Mesendoderm (in vitro differentiated cells): ENCODE data around the gene TRPM8.

Experiments used
- DNase-seq: peaks from one replicate; pipeline ENCODE4 v3.0.0; 2013
- H2AK5ac ChIP-seq: 2 replicates; pipeline ENCODE4 v1.6.1; 2013; ENCODE audit warnings: low read length, inconsistent platforms
- H2BK120ac ChIP-seq: 2 replicates; pipeline ENCODE4 v1.6.1; 2013; ENCODE audit warnings: low read depth, mild to moderate bottlenecking, low read length, moderate library complexity, mixed read lengths
- H2BK15ac ChIP-seq: replicated peaks from 2 replicates; pipeline ENCODE4 v1.6.1; 2013; ENCODE audit warnings: low read depth, mild to moderate bottlenecking, moderate library complexity
- H2BK5ac ChIP-seq: 2 replicates; pipeline ENCODE4 v1.6.1; 2013; ENCODE audit warnings: low read length, inconsistent platforms
- H3K18ac ChIP-seq: 2 replicates; pipeline ENCODE4 v1.6.1; 2013; ENCODE audit warnings: mild to moderate bottlenecking, low read length, mixed read lengths
- H3K23ac ChIP-seq: one replicate; pipeline ENCODE4 v1.6.1; 2013; ENCODE audit warnings: low read length
- H3K27ac ChIP-seq: 2 replicates; pipeline ENCODE4 v1.5.1; 2013; ENCODE audit warnings: low read depth, mild to moderate bottlenecking, inconsistent platforms, low read length, moderate library complexity
- H3K27me3 ChIP-seq: 2 replicates; pipeline ENCODE4 v1.6.1; 2013; ENCODE audit warnings: low read length, control low read depth, mild to moderate bottlenecking, inconsistent platforms; ENCODE audit not compliant: insufficient read depth, poor library complexity
- H3K36me3 ChIP-seq: 2 replicates; pipeline ENCODE4 v1.6.1; 2013; ENCODE audit warnings: low read length, inconsistent platforms; ENCODE audit not compliant: control insufficient read depth, insufficient read depth
- H3K4ac ChIP-seq: one replicate; pipeline ENCODE4 v1.6.1; 2013; ENCODE audit warnings: low read depth, mild to moderate bottlenecking, low read length, moderate library complexity
- H3K4me1 ChIP-seq: 2 replicates; pipeline ENCODE4 v1.6.1; 2013; ENCODE audit warnings: low read depth, low read length, inconsistent platforms; ENCODE audit not compliant: control insufficient read depth
- H3K4me2 ChIP-seq: 2 replicates; pipeline ENCODE4 v1.6.1; 2013; ENCODE audit warnings: low read length
- H3K4me3 ChIP-seq: 2 replicates; pipeline ENCODE4 v1.5.1; 2013; ENCODE audit warnings: mild to moderate bottlenecking, low read length
- H3K56ac ChIP-seq: one replicate; pipeline ENCODE4 v1.6.1; 2013; ENCODE audit warnings: low read length
- H3K79me1 ChIP-seq: 2 replicates; pipeline ENCODE4 v1.6.1; 2013; ENCODE audit warnings: low read length, inconsistent platforms
- H3K79me2 ChIP-seq: 2 replicates; pipeline ENCODE4 v1.6.1; 2013; ENCODE audit warnings: mild to moderate bottlenecking, low read length; ENCODE audit not compliant: control insufficient read depth, insufficient read depth
- H3K9ac ChIP-seq: 2 replicates; pipeline ENCODE4 v1.6.1; 2013; ENCODE audit warnings: low read length, inconsistent platforms
- H4K5ac ChIP-seq: one replicate; pipeline ENCODE4 v1.6.1; 2013; ENCODE audit warnings: low read length
- H4K8ac ChIP-seq: one replicate; pipeline ENCODE4 v1.6.1; 2013; ENCODE audit warnings: low read depth, mild to moderate bottlenecking, control low read depth, low read length, moderate library complexity
- WGBS: extraction: QIAGEN DNeasy Blood & Tissue Kit; methylation state at CpG from one replicate; pipeline ENCODE4 v1.1.7; 2013; ENCODE audit warnings: low lambda C conversion rate, missing lambda C conversion rate; ENCODE audit not compliant: insufficient coverage; ENCODE audit errors: extremely low coverage; 5-methylcytosine and 5-hydroxymethylcytosine counted together

TRPM8 gene

GRCh38 chr2:233928594-233929351 is 11.6 kb downstream of the TRPM8 start:
- no CpG with 5 or more reads among the region's 7 CpGs for WGBS
- H3K56ac ChIP-seq: no peak overlapping the region

GRCh38 chr2:233929352-233930022 is 12.3 kb downstream of the TRPM8 start:
- H2BK120ac ChIP-seq: no peak overlapping the region
- no peak overlapping the region for H3K56ac ChIP-seq
- no peak overlapping the region for H4K8ac ChIP-seq
- H3K79me2 ChIP-seq: no peaks in the 10 kb centered on the region
- no peak overlapping the region for H3K27ac ChIP-seq
- no peak overlapping the region for H3K23ac ChIP-seq
- H3K9ac ChIP-seq: no peak overlapping the region
- no peak overlapping the region for H2AK5ac ChIP-seq
- H3K79me1 ChIP-seq: no peaks in the 10 kb centered on the region
- no peak overlapping the region for H4K5ac ChIP-seq
- H3K27me3 ChIP-seq: no peaks in the 10 kb centered on the region
- H3K4me1 ChIP-seq: no peaks in the 10 kb centered on the region
- DNase-seq: peak; percentile 57
- no peak overlapping the region for H2BK5ac ChIP-seq
- no peak overlapping the region for H3K4ac ChIP-seq
- H2BK15ac ChIP-seq: no peak overlapping the region
- H3K4me3 ChIP-seq: no peak overlapping the region
- H3K4me2 ChIP-seq: no peak overlapping the region
- H3K18ac ChIP-seq: no peak overlapping the region
- WGBS: no CpG with 5 or more reads among the region's 4 CpGs
- H3K36me3 ChIP-seq: no peaks in the 10 kb centered on the region

More at GRCh38 chr2:233928594-233929351, 11.6 kb downstream of the TRPM8 start:
- H3K18ac ChIP-seq: no peak overlapping the region
- H2AK5ac ChIP-seq: no peak overlapping the region
- no peak overlapping the region for H2BK5ac ChIP-seq
- no peak overlapping the region for H3K23ac ChIP-seq
- no peaks in the 10 kb centered on the region for H3K36me3 ChIP-seq
- DNase-seq: peak; percentile 38
- H2BK15ac ChIP-seq: no peak overlapping the region
- no peak overlapping the region for H3K4ac ChIP-seq
- H3K27ac ChIP-seq: no peak overlapping the region
- no peak overlapping the region for H2BK120ac ChIP-seq
- H3K9ac ChIP-seq: no peak overlapping the region
- no peaks in the 10 kb centered on the region for H3K79me2 ChIP-seq
- H3K27me3 ChIP-seq: no peaks in the 10 kb centered on the region
- H4K5ac ChIP-seq: no peak overlapping the region
- H3K79me1 ChIP-seq: no peaks in the 10 kb centered on the region
- H3K4me1 ChIP-seq: no peaks in the 10 kb centered on the region
- no peak overlapping the region for H3K4me2 ChIP-seq
- H3K4me3 ChIP-seq: no peak overlapping the region
- H4K8ac ChIP-seq: no peak overlapping the region

- H2AK5ac ChIP-seq: no peak overlapping the region
- no CpG with 5 or more reads among the region's 1 CpG for WGBS
- H3K27me3 ChIP-seq: no peaks in the 10 kb centered on the region
These were observed 17.4 kb downstream of the TRPM8 start for GRCh38 chr2:233934524-233934923.

GRCh38 chr2:233935426-233935825 is 18.3 kb downstream of the TRPM8 start:
- Histone ChIP-seq H2AK5ac (no peak overlapping the region), H3K23ac (no peak overlapping the region), H3K18ac (no peak overlapping the region), H3K4ac (no peak overlapping the region), H3K27ac (no peak overlapping the region), H3K27me3 (no peaks in the 10 kb centered on the region), H3K56ac (no peak overlapping the region), H3K36me3 (no peaks in the 10 kb centered on the region), H2BK15ac (no peak overlapping the region), H2BK5ac (no peak overlapping the region), H3K79me1 (no peaks in the 10 kb centered on the region), H3K4me1 (no peaks in the 10 kb centered on the region), H2BK120ac (no peak overlapping the region), H4K8ac (no peak overlapping the region), H3K4me3 (no peak overlapping the region), H3K79me2 (no peaks in the 10 kb centered on the region), H3K9ac (no peak overlapping the region), H3K4me2 (no peak overlapping the region), H4K5ac (no peak overlapping the region)
- no peak for DNase-seq
- no CpG with 5 or more reads among the region's 1 CpG for WGBS

More at GRCh38 chr2:233934524-233934923, 17.4 kb downstream of the TRPM8 start:
- Histone ChIP-seq H4K5ac (no peak overlapping the region), H3K36me3 (no peaks in the 10 kb centered on the region), H3K18ac (no peak overlapping the region), H2BK120ac (no peak overlapping the region), H3K56ac (no peak overlapping the region), H3K4me2 (no peak overlapping the region), H3K9ac (no peak overlapping the region), H3K4me3 (no peak overlapping the region), H4K8ac (no peak overlapping the region), H3K79me2 (no peaks in the 10 kb centered on the region), H2BK15ac (no peak overlapping the region), H2BK5ac (no peak overlapping the region), H3K4me1 (no peaks in the 10 kb centered on the region), H3K4ac (no peak overlapping the region), H3K23ac (no peak overlapping the region), H3K27ac (no peak overlapping the region), H3K79me1 (no peaks in the 10 kb centered on the region)
- no peak for DNase-seq

- Histone ChIP-seq H4K8ac (no peak overlapping the region), H2BK5ac (no peak overlapping the region), H3K4me2 (no peak overlapping the region), H3K4me1 (no peaks in the 10 kb centered on the region), H2BK15ac (no peak overlapping the region), H3K4ac (no peak overlapping the region), H3K79me1 (no peaks in the 10 kb centered on the region), H3K4me3 (no peak overlapping the region), H3K18ac (no peak overlapping the region), H3K27me3 (no peaks in the 10 kb centered on the region), H4K5ac (no peak overlapping the region), H3K9ac (no peak overlapping the region), H3K56ac (no peak overlapping the region), H3K23ac (no peak overlapping the region), H3K27ac (no peak overlapping the region), H3K79me2 (no peaks in the 10 kb centered on the region), H2AK5ac (no peak overlapping the region), H2BK120ac (no peak overlapping the region), H3K36me3 (no peaks in the 10 kb centered on the region)
- DNase-seq: no peak
- WGBS: no CpG with 5 or more reads among the region's 7 CpGs
These were observed 18.9 kb downstream of the TRPM8 start for GRCh38 chr2:233936089-233936488.
